Stimulated activated naive B cell treated with anti-CD40 and anti-IgM and Interleukin-4, amounts not matched to agents 10 μg/mL and 1 μg/mL and 100 μg/mL, for 72 hours (primary cell): ENCODE measurements around the gene PREX1.
"Not testable (repeated sequence)": the region's sequence is repeated elsewhere in the genome, so short reads cannot be mapped to it uniquely, and the experiment has no call there.

ENCODE experiments used
- ATAC-seq, 2 donors: fragments of 150-1000 bp; cut with Tn5 transposase; replicated peaks; 2 replicates each; pipeline ENCODE4 v1.10.0; 2021; ENCODE audit warnings: moderate library complexity in 1 of 2
- DNase-seq: peaks from one replicate; pipeline ENCODE4 v3.0.0; 2021
- H3K27ac Mint-ChIP-seq: one replicate; pipeline ENCODE4 v1.8.0; 2022; ENCODE audit warnings: mild to moderate bottlenecking, mixed read lengths
- H3K27me3 Mint-ChIP-seq, 2 donors: one replicate each; pipeline ENCODE4 v1.8.0; 2022; ENCODE audit warnings: mixed read lengths in 2 of 2
- H3K36me3 Mint-ChIP-seq, 2 donors: one replicate each; pipeline ENCODE4 v1.8.0; 2022; ENCODE audit warnings: mixed read lengths in 2 of 2, mild to moderate bottlenecking in 1 of 2
- H3K4me1 Mint-ChIP-seq, 2 donors: one replicate each; pipeline ENCODE4 v1.8.0; 2022; ENCODE audit warnings: mixed read lengths in 2 of 2, mild to moderate bottlenecking in 1 of 2
- H3K4me3 Mint-ChIP-seq, 2 donors: one replicate each; pipeline ENCODE4 v1.8.0; 2022; ENCODE audit warnings: mild to moderate bottlenecking in 2 of 2, mixed read lengths in 2 of 2, moderate library complexity in 1 of 2
- H3K9me3 Mint-ChIP-seq, 2 donors: one replicate each; pipeline ENCODE4 v1.8.0; 2022; ENCODE audit warnings: mixed read lengths in 2 of 2, mild to moderate bottlenecking in 1 of 2

Gene PREX1

DNA sequence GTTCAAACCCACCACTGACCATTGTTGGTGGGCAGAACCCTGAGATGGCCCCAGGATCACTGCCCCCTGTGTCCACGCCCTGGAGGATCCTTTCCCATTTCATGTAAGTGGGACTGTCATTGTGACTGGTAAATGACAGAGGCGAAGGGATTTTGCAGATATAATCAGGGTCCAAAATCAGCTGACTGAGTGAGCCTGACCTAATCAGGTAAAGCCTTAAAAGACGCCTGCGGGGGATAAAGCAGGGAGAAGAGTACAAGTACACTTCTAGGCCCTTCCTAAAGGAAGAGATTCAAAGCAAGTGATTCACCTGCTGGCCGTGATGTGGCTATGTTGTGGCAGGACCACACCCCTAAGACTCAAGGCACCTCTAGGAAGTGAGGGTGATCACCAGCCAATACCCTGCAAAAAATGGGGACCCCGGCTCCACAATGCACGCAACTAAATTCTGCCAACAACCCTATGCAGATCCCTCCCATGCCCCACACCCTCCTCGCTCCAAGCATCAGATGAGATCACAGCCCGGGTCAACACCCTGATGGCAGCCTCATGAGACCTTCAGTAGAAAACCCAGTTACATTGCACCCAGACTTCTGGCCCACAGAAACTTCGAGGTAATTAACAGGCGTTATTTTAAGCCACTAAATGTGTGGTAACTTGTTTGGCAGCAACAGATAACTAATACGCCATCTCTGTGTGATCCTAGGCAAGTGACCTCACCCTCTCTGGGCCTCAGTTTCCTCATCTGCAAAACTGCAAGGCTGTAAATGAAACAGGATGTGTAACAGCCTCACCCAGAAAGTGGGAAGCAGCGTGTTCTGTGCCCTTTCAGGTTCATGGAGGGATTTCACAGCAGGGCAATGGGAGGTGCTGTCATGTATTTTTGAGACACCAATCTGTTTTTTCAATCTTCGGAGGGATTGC, 11.3 kb downstream of the PREX1 start:
- no peak overlapping the region for H3K27ac Mint-ChIP-seq

DNA sequence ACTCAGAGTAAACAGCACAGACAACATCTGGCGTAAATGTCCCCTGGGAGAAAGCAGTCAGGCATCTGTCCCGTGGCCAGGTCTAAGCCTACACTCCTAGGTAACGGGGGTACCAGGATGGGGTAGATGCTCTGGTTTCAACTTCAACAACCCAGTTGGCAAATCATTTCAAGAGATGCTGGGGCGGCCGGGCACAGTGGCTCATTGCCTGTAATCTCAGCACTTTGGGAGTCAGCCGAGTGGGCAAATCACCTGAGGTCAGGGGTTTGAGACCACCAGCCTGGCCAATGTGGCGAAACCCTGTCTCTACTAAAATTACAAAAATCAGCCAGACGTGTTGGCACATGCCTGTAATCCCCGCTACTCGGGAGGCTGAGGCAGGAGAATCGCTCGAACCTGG, 12.3 kb downstream of the PREX1 start:
- Mint-ChIP-seq H3K9me3 (peaks cover 0 to 1% of the 10 kb centered on the region in 2 donors), H3K36me3 (peaks cover 7 to 25% of the 10 kb centered on the region in 2 donors), H3K4me3 (peak overlapping the region in 1 of 2 donors; percentile 25), H3K27me3 (no peaks in the 10 kb centered on the region), H3K27ac (peak overlapping the region; percentile 22), H3K4me1 (peaks cover 51 to 54% of the 10 kb centered on the region in 2 donors)
- ATAC-seq (no peak), DNase-seq (no peak)

More for the DNA sequence above, 11.3 kb downstream of the PREX1 start:
- Mint-ChIP-seq H3K36me3 (peaks cover 5 to 26% of the 10 kb centered on the region in 2 donors), H3K9me3 (peaks cover 0 to 1% of the 10 kb centered on the region in 2 donors), H3K4me3 (no peak overlapping the region), H3K27me3 (no peaks in the 10 kb centered on the region), H3K4me1 (peaks cover 56 to 57% of the 10 kb centered on the region in 2 donors)
- DNase-seq (no peak), ATAC-seq (no peak)

DNA sequence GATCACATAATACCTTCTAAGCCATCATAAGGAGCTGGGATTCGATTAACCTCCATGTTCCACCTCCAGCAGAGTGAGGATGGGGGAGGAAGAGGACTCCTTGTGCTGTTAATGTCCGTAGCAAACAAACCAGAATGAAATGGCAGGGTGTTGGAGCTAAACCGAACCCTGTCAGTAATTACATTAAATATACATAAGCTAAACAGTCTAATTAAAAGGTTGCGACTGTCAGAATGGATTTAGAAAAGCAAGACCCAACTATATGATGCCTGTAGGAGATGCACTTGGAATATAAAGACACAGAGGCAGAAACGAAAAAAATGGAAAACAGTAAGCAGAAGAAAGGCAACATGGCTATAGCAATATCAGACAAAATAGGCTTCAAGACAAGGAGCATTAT, 13.2 kb downstream of the PREX1 start:
- Mint-ChIP-seq H3K4me1 (peaks cover 46 to 47% of the 10 kb centered on the region in 2 donors), H3K36me3 (peaks cover 7 to 21% of the 10 kb centered on the region in 2 donors)

DNA sequence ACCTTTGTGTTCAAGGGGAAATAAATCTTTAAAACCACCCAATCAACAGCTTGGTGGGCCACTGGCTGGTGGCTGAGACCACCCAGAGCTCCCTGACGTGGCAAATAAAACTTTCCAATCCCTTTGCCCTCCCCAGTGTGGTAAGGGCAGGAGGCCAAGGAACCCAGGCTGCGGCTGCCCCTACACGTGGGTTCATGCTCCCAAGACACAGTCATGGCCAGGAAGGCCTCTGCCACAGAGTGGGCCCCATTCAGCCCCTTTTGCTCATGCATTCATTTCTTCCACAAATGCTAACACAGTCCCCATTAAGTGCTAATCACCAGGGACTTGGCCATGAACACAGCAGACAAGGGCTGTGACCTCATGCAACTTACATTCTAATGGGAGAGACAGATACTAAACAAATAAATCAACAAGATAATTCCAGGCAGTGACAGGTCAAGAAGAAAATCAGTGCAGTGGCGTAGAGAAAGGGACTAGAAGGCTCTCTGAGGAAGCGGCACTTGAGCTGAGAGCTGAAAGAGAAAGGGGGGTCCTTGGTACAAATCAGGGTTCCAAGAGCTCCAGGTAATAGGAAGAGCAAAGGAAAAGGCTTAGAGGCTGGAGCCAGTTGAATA, 13.8 kb downstream of the PREX1 start:
- peaks cover 0 to 1% of the 10 kb centered on the region in 2 donors for H3K9me3 Mint-ChIP-seq
- no peaks in the 10 kb centered on the region for H3K27me3 Mint-ChIP-seq
- H3K4me1 Mint-ChIP-seq = peaks cover 40 to 47% of the 10 kb centered on the region in 2 donors
- DNase-seq (no peak), ATAC-seq (no peak)
- H3K4me3 Mint-ChIP-seq = no peak overlapping the region
- H3K27ac Mint-ChIP-seq = no peak overlapping the region
- H3K36me3 Mint-ChIP-seq = peaks cover 3 to 16% of the 10 kb centered on the region in 2 donors

More for the DNA sequence above, 13.2 kb downstream of the PREX1 start:
- H3K27me3 Mint-ChIP-seq = no peaks in the 10 kb centered on the region
- peaks cover 0 to 1% of the 10 kb centered on the region in 2 donors for H3K9me3 Mint-ChIP-seq
- DNase-seq (no peak), ATAC-seq (no peak)
- no peak overlapping the region for H3K4me3 Mint-ChIP-seq
- H3K27ac Mint-ChIP-seq = no peak overlapping the region

DNA sequence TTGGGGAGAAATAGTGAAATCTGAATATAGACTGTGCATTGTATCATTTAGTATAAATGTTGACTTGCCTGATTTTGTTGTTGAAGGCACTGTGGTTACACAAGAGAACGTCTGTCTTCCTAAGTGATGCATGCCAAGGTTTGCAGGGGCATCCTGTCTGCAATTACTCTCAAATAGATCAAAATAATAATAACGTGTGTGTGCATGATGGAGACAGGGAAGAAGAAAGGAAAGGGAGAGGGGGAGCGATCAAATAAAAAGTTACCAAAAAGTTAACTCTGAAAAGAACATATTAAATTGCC, 14.4 kb downstream of the PREX1 start:
- H3K27me3 Mint-ChIP-seq = no peaks in the 10 kb centered on the region
- H3K9me3 Mint-ChIP-seq = peaks cover 0 to 1% of the 10 kb centered on the region in 2 donors
- no peak overlapping the region for H3K27ac Mint-ChIP-seq
- peaks cover 39 to 47% of the 10 kb centered on the region in 2 donors for H3K4me1 Mint-ChIP-seq
- no peak overlapping the region for H3K4me3 Mint-ChIP-seq
- DNase-seq (no peak), ATAC-seq (no peak)
- H3K36me3 Mint-ChIP-seq = peaks cover 8 to 19% of the 10 kb centered on the region in 2 donors

DNA sequence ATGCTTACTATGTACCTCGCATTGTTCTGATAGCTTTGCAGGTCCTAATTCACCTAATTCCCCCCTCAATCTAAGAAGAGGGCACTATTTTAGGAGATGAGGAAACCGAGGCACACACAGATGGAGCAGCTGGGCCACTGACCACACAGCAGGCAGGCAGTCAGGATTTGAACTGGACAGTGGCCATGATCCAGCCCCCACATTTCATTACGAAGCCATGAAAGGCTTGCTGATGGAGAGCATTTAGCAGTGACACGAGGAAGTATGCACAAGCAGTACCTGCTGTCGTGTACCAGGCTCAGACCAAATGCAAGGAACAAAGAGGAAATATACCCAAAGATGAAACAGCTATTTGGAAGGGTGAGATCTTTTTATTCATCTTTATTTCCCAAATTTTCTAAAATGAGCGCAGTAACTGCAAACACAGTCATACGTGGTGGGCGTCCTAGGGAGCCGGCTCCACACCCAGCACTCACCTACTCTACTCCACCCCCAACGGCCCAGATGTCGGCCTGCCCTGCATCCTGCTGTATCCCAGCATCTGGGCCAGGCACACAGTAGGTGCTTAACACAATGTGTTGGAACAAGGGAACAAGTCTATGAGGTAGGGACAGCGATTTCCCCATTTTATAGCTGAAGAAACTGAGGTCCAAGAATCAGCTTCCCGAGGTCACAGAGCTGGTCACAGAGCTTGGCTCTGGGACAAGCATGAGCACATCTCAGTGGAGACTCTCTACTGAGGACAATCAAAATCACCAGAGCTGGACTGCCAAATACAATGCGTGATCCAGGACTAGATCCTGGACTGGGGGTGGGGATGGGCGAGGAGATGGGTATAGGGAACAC, 15.0 kb downstream of the PREX1 start:
- H3K4me3 Mint-ChIP-seq = no peak overlapping the region
- no peak for ATAC-seq
- DNase-seq = no peak
- peaks cover 0 to 1% of the 10 kb centered on the region in 2 donors for H3K9me3 Mint-ChIP-seq
- H3K27me3 Mint-ChIP-seq = no peaks in the 10 kb centered on the region
- H3K36me3 Mint-ChIP-seq = peaks cover 9 to 24% of the 10 kb centered on the region in 2 donors
- H3K4me1 Mint-ChIP-seq = peaks cover 34 to 45% of the 10 kb centered on the region in 2 donors
- no peak overlapping the region for H3K27ac Mint-ChIP-seq

DNA sequence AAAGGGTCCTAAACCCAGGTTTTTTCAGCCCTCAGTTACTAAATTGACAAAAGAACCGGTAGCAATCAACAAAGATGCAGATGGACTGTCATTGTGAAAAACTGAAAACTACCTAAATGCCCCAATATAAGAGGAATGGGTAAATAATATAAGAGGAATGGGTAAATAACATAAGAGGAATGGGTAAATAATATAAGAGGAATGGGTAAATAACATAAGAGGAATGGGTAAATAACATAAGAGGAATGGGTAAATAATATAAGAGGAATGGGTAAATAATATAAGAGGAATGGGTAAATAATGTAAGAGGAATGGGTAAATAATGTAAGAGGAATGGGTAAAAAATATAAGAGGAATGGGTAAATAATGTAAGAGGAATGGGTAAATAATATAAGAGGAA, 15.7 kb downstream of the PREX1 start:
- H3K27ac Mint-ChIP-seq = not testable (repeated sequence)
- Mint-ChIP-seq H3K4me1 (peaks cover 30 to 38% of the 10 kb centered on the region in 2 donors), H3K36me3 (peaks cover 9 to 31% of the 10 kb centered on the region in 2 donors)

DNA sequence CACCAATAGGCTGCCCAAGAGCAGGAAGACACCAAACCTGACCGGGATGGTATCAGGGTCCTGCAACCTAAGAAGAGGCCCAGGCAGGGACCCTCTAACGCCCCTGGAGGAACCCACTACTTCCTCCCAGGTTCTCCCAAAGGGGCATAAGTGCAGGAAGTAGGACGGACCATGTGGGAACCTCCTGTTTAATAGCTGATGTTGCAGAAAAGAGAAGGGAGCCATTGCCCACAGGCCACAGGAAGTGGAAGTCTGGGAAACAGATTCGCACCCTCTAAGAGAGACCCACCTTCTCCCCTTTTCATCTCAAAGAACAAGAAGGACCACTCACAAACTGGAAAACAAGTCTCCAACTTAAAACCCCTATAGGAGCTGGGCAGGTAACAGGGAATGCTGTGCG, 18.1 kb downstream of the PREX1 start:
- Mint-ChIP-seq H3K36me3 (peaks cover 18 to 39% of the 10 kb centered on the region in 2 donors), H3K27me3 (no peaks in the 10 kb centered on the region), H3K9me3 (peaks cover 0 to 4% of the 10 kb centered on the region in 2 donors), H3K4me1 (peaks cover 30 to 39% of the 10 kb centered on the region in 2 donors), H3K4me3 (no peak overlapping the region), H3K27ac (no peak overlapping the region)
- ATAC-seq (no peak), DNase-seq (no peak)

More for the DNA sequence above, 15.7 kb downstream of the PREX1 start:
- H3K4me3 Mint-ChIP-seq, DNase-seq, H3K27me3 Mint-ChIP-seq, ATAC-seq, H3K9me3 Mint-ChIP-seq: not testable (repeated sequence)

DNA sequence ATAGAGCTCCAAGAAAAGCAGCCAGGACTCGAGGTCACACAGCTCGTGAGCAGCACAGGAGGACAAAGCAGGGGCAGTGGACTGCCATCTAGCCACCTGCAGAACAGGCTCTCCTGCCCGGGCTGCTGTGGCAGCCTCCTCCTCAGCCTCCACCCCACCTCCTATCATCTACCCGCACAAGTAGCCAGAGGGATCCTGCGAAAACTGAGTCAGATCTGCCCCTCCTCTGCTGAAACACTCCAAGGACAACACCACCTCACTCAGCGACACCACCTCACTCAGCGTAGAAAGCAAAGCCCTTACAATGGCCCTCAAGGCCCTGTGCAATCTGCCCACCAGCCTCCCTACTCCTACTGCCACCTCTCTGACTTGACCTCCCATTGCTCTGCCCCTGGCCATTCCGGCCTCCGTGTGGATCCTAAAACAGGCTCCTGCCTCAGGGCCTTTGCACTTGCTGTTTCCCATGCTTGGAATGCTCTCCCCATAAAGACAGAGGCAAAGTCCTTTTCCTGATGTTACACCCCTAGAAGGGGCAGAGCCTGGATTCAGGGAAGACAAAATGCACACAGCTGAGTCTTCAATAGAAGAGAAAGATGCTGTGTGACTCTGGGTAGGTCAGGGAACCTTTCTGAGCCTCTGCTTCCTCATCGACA, 19.3 kb downstream of the PREX1 start:
- Mint-ChIP-seq H3K4me1 (peaks cover 37 to 48% of the 10 kb centered on the region in 2 donors), H3K9me3 (peaks cover 0 to 4% of the 10 kb centered on the region in 2 donors), H3K27me3 (no peaks in the 10 kb centered on the region), H3K27ac (peak overlapping the region; percentile 51), H3K36me3 (peaks cover 26 to 47% of the 10 kb centered on the region in 2 donors), H3K4me3 (no peak overlapping the region)
- DNase-seq = no peak
- no peak for ATAC-seq

DNA sequence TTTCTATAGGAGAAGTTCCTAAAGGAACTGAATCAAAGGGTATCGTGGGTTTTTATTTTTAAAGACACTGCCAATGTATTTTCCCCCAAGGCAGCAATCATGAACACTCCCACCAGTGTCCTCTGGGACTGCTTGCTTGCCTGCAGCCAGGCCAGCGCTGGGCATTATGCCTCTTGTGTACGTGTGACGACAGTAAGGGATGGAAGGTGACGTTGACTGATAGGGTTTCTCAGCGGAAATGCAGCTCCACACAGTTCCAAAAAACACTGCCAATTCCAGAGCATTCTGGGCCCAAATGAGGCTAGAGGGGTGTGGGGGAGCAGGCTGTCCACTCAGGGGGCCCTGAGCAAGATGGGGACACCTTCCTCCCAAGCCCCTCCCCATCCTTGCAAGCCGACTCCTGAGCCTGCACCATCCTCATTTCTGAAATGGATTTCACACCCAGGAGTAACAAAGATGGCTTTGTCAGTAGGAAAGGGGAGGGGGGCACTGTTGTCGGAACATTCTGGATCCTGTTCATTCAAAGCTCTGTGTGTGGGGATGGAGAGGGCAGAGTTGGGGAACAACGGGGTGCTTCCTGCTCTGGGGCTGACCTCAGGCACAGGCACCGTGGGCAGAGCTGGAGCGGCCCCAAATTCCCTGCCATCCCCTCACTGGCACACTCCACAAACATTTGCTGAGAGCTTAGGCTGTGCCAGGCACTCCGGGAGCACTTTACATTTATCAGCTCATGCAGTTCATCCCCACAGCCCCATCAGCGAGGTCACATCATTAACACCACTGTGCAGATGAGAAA, 20.0 kb downstream of the PREX1 start:
- H3K36me3 Mint-ChIP-seq = peaks cover 26 to 47% of the 10 kb centered on the region in 2 donors
- H3K4me3 Mint-ChIP-seq = no peak overlapping the region
- DNase-seq (no peak), ATAC-seq (no peak)
- peaks cover 0 to 4% of the 10 kb centered on the region in 2 donors for H3K9me3 Mint-ChIP-seq
- no peaks in the 10 kb centered on the region for H3K27me3 Mint-ChIP-seq
- no peak overlapping the region for H3K27ac Mint-ChIP-seq
- H3K4me1 Mint-ChIP-seq = peaks cover 42 to 55% of the 10 kb centered on the region in 2 donors

DNA sequence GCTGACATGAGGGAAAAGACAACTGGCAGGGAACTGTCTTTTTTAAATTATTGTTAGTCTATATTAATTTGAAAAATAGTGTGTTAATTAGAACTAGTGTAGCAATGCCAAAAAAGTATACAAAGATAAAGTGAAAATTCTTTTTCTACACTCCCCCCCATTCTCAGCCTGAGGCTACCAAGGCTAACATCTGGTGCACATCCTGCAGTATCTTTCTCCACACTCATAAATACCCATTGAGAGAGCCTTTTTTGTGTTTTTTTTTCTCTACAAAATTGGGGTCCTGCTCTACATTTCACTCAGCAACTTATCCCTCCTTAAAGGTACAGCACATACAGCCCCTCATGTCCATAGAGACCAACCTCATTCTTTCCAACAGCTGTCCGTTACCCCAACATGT, 20.7 kb downstream of the PREX1 start:
- Mint-ChIP-seq H3K9me3 (peaks cover 0 to 7% of the 10 kb centered on the region in 2 donors), H3K4me3 (no peak overlapping the region), H3K27ac (no peak overlapping the region), H3K4me1 (peaks cover 48 to 62% of the 10 kb centered on the region in 2 donors), H3K36me3 (peaks cover 30 to 53% of the 10 kb centered on the region in 2 donors), H3K27me3 (no peaks in the 10 kb centered on the region)
- no peak for ATAC-seq
- DNase-seq = no peak

DNA sequence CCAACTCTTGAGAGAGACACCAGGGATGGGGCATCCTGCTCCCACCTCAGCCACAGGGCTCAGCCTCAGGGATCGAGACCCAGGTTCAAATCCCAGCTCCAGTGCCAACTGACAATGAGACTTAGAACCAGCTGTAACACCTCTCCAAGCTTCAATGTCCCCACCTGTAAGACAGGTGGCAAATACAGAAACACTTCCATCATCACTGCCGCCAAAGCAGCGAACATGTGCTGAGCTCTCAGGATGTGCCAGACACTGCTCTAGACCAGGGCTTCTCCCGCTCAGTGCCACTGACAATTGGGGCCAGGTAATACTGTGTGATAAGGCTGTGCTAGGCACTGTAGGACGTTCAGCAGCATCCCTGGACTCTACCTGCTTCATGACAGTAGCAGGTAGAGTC, 22.1 kb downstream of the PREX1 start:
- H3K27ac Mint-ChIP-seq = peak overlapping the region; percentile 31
- ATAC-seq = no peak

DNA sequence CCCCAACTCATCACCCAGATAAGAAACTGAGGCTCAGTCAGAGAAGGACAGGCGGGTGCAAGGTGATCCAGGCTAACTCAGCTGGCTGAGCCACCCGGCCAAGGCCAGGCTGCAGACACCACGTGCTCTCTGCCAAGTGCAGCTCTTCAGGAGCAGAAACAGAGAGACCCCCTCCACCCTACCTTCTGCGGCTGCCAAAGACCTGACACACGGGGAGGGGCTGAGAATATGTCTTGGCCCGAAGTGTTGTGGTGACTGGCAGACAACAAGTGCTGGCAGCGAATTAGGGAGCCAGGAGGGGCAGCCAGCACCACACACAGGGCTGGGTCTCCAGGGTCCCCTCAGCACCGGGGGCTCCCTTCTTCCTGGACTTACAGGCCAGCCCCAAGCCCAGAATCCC, 22.5 kb downstream of the PREX1 start:
- peaks cover 27 to 52% of the 10 kb centered on the region in 2 donors for H3K36me3 Mint-ChIP-seq
- H3K4me3 Mint-ChIP-seq = no peak overlapping the region
- DNase-seq (no peak), ATAC-seq (no peak)
- H3K27me3 Mint-ChIP-seq = no peaks in the 10 kb centered on the region
- H3K27ac Mint-ChIP-seq = no peak overlapping the region
- peaks cover 0 to 7% of the 10 kb centered on the region in 2 donors for H3K9me3 Mint-ChIP-seq
- peaks cover 51 to 61% of the 10 kb centered on the region in 2 donors for H3K4me1 Mint-ChIP-seq

More for the DNA sequence above, 22.1 kb downstream of the PREX1 start:
- no peaks in the 10 kb centered on the region for H3K27me3 Mint-ChIP-seq
- H3K9me3 Mint-ChIP-seq = peaks cover 0 to 7% of the 10 kb centered on the region in 2 donors
- peaks cover 51 to 61% of the 10 kb centered on the region in 2 donors for H3K4me1 Mint-ChIP-seq
- peaks cover 27 to 52% of the 10 kb centered on the region in 2 donors for H3K36me3 Mint-ChIP-seq
- H3K4me3 Mint-ChIP-seq = no peak overlapping the region
- no peak for DNase-seq
